Measurements from ENCODE around the gene TPST2.

TPST2 gene

DNA sequence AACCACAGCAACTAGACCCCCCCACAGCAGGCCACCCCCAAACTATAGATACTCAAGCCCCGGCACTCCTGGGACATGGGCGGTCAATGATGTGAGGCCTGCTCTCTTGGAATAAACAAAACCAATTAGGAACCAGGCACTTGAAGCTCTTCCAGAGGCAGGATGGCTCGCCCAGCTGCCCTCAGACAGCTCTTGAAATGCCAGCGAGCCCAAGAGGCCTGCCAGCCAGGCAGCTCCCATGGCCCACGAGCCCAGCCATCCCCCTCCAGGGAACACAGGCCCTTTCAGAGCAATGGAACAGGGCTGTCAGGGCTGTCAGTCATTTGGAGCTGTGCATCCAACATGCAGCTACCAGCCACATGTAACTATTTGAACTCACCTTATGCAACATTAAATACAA lies 43.6 kb downstream of the TPST2 start:
- CTCF ChIA-PET, result no interaction called here
- POLR2A ChIA-PET, result no interaction called here
- DNase-seq (ENCODE audit: extremely low spot score), result no peak
- TF ChIP-seq TARDBP (IDR thresholded peaks at IDR 0.05), result no peak

DNA sequence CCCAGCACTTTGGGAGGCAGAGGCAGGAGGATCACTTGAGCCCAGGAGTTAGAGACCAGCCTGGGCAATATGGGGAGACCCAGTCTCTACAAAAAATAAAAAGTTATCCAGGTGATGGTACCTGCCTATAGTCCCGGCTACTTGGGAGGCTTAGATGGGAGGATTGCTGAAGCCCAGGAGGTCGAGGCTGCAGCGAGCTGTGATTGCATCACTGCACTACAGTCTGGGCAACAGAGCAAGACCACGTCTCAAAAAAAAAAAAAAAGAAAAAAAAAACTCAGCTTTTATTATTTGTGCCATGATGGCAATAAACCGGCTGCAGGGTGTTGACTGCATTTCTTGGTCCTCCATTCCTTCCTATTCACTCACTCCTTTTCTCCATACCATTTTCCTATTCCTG lies 44.1 kb downstream of the TPST2 start:
- CTCF ChIA-PET, result no interaction called here
- DNase-seq (ENCODE audit: extremely low spot score), result no peak
- POLR2A ChIA-PET, result no interaction called here

DNA sequence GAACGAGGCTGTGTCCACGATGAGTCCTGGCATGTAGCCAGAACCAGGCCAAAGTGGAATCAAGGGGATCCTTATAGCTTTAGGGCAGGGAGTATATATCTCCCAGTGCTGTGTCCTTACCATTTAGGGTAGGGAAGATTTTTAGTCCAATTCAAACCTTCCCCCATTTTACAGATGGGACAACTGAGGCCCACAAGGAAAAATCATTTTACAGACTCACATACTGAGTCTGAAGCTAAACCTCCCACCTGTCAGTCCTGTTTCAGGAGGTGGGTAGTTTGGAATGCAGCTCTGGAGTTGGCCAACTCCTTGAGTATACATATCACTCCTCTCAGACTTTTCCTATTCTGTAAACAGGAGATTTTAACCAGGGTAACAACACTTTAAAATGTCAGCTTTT lies 44.5 kb downstream of the TPST2 start:
- no peak for DNase-seq (ENCODE audit: extremely low spot score)
- ChIA-PET POLR2A (no interaction called here), CTCF (no interaction called here)
- TF ChIP-seq FOXK2 (IDR thresholded peaks at IDR 0.05), result no peak
- TF ChIP-seq, protein P1, sequence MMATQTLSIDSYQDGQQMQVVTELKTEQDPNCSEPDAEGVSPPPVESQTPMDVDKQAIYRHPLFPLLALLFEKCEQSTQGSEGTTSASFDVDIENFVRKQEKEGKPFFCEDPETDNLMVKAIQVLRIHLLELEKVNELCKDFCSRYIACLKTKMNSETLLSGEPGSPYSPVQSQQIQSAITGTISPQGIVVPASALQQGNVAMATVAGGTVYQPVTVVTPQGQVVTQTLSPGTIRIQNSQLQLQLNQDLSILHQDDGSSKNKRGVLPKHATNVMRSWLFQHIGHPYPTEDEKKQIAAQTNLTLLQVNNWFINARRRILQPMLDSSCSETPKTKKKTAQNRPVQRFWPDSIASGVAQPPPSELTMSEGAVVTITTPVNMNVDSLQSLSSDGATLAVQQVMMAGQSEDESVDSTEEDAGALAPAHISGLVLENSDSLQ (IDR thresholded peaks at IDR 0.05), result no peak
- no peak for TF ChIP-seq CTBP1 (IDR thresholded peaks at IDR 0.05; ENCODE audit: borderline replicate concordance)
- no peak for TF ChIP-seq HDGF (IDR thresholded peaks at IDR 0.05; ENCODE audit: borderline replicate concordance)
- TF ChIP-seq ELF4 (IDR thresholded peaks at IDR 0.05), result no peak
- no peak for TF ChIP-seq ARNT (IDR thresholded peaks at IDR 0.05)
- no peak for TF ChIP-seq ZNF384 (IDR thresholded peaks at IDR 0.05)
- TF ChIP-seq SP1 (IDR thresholded peaks at IDR 0.05), result no peak
- no peak for TF ChIP-seq LEF1 (IDR thresholded peaks at IDR 0.05; ENCODE audit: borderline replicate concordance)
- no peak for TF ChIP-seq L3MBTL2 (conservative IDR thresholded peaks at IDR 0.05)
- no peak for TF ChIP-seq NFRKB (IDR thresholded peaks at IDR 0.05)
- TF ChIP-seq FOXM1 (IDR thresholded peaks at IDR 0.05; ENCODE audit: borderline replicate concordance), result no peak

More for the DNA sequence above, 44.1 kb downstream of the TPST2 start:
- TF ChIP-seq NFRKB (IDR thresholded peaks at IDR 0.05), result no peak

DNA sequence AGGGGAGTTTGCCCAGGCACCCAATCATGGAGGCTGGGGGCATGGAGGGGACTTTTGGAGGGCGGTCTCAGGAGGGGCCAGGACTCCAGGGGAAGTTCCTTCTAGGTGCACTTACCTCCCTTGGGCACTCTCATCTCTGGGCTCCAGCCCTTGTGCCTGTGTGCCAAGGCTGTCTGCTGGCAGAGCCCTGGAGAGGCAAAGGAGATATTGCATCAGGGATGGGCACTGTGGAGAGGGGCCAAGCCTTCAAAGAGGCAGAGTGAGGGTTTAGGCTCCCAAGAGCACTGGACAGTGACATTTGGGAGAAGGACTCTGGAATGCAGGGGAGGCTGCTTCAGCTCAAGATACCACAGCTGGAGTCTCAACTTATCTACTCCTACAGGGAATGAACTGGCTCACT lies 45.4 kb downstream of the TPST2 start:
- POLR2A ChIA-PET, result no interaction called here
- TF ChIP-seq, protein P1 (IDR thresholded peaks at IDR 0.05), result no peak
- no peak for TF ChIP-seq FOXK2 (IDR thresholded peaks at IDR 0.05)
- TF ChIP-seq CTBP1 (IDR thresholded peaks at IDR 0.05; ENCODE audit: borderline replicate concordance), result no peak
- TF ChIP-seq HDGF (IDR thresholded peaks at IDR 0.05; ENCODE audit: borderline replicate concordance), result no peak
- no peak for TF ChIP-seq SUZ12 (IDR thresholded peaks at IDR 0.05)
- TF ChIP-seq L3MBTL2 (conservative IDR thresholded peaks at IDR 0.05), result no peak
- TF ChIP-seq NFRKB (IDR thresholded peaks at IDR 0.05), result no peak
- TF ChIP-seq ZNF384 (IDR thresholded peaks at IDR 0.05), result no peak
- no peak for TF ChIP-seq ELF4 (IDR thresholded peaks at IDR 0.05)
- no peak for TF ChIP-seq LEF1 (IDR thresholded peaks at IDR 0.05; ENCODE audit: borderline replicate concordance)
- no peak for DNase-seq (ENCODE audit: extremely low spot score)
- CTCF ChIA-PET, result no interaction called here

DNA sequence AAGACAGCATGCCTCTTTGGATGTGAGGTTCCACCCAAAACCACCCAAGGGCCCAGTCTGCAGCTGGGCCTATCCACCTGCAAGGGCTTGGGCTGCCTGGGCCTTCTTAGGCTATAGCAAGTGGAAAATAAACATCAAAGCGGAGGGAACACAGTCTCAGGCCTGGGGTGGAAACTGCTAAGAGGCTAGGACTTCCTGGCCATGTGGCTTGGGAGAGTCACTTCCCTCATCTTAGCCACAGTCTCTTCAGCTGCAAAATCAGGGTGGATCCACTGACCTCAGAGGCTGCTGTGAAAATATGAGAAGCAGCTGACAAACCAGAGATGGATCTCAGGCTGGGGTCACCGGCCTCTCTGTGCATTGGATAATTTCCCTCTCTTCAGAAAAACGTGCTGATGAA lies 47.1 kb downstream of the TPST2 start:
- DNase-seq (ENCODE audit: extremely low spot score), result no peak
- ChIA-PET CTCF (no interaction called here), POLR2A (no interaction called here)
- TF ChIP-seq NFRKB (IDR thresholded peaks at IDR 0.05) (no peak), SP1 (IDR thresholded peaks at IDR 0.05) (no peak), CTBP1 (IDR thresholded peaks at IDR 0.05; ENCODE audit: borderline replicate concordance) (no peak)
- TF ChIP-seq, protein P1 (IDR thresholded peaks at IDR 0.05), result no peak

DNA sequence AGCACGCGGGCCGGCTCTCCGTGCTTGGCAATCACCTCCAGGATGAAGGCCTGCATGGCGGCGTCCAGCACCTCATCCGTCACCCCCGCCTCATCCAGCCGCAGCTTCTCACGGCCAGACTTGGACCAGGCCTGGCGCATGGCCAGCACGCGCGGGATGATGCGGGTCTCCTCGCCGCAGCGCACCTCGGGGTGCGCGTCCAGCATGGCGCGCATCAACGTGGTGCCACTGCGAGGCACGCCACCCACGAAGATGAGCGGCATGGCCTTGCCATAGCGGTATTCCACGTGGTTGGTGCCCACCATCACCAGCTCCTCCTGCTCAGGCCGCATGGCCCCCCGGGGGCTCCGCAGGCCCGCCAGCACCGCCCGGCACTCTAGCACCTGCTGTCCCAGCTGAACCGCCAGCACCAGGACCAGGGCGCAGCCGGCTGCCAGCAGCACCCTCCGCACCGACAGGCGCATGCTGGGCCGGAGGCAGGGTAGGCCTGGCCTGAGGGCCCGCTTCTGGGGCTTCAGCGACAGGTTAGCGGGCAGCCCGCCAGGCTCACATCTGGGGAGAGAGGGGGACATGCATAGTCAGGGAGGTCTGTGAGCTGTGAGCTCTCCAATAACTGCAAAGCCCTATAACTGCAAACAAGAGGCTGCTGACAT lies 48.6 kb downstream of the TPST2 start:
- CTCF ChIA-PET, result no interaction called here
- TF ChIP-seq TARDBP (IDR thresholded peaks at IDR 0.05) (no peak), ZNF384 (IDR thresholded peaks at IDR 0.05) (no peak), FOXA1 (IDR thresholded peaks at IDR 0.05) (no peak), FOXM1 (IDR thresholded peaks at IDR 0.05; ENCODE audit: borderline replicate concordance) (no peak), HDGF (IDR thresholded peaks at IDR 0.05; ENCODE audit: borderline replicate concordance) (no peak), LEF1 (IDR thresholded peaks at IDR 0.05; ENCODE audit: borderline replicate concordance) (no peak), BHLHE40 (IDR thresholded peaks at IDR 0.05; ENCODE audit: borderline replicate concordance) (no peak), NFRKB (IDR thresholded peaks at IDR 0.05) (no peak)
- TF ChIP-seq, protein P1 (IDR thresholded peaks at IDR 0.05), result no peak
- POLR2A ChIA-PET, result no interaction called here
- DNase-seq (ENCODE audit: extremely low spot score), result no peak

DNA sequence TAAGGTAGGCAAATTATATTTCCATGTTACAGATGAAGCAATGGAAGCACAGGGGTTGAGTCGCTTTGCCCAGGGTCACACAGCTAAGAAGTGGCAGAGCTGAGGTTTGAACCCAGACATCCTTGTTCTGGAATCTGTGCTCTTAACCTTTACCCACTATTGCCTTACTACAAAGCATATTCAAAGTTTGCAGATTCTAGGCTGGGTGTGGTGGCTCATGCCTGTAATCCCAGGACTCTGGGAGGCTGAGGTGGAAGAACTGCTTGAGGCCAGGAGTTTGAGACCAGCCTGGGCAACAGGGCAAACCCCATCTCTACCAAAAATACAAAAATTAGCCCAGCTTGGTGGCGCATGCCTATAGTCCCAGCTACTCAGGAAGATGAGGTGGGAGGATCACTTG lies 49.8 kb downstream of the TPST2 start:
- no peak for TF ChIP-seq ZNF384 (IDR thresholded peaks at IDR 0.05)
- TF ChIP-seq TARDBP (IDR thresholded peaks at IDR 0.05), result no peak
- TF ChIP-seq SP1 (IDR thresholded peaks at IDR 0.05), result no peak
- no peak for TF ChIP-seq FOXM1 (IDR thresholded peaks at IDR 0.05; ENCODE audit: borderline replicate concordance)
- TF ChIP-seq, protein P1 (IDR thresholded peaks at IDR 0.05), result no peak
- TF ChIP-seq LEF1 (IDR thresholded peaks at IDR 0.05; ENCODE audit: borderline replicate concordance), result no peak
- TF ChIP-seq HDGF (IDR thresholded peaks at IDR 0.05; ENCODE audit: borderline replicate concordance), result no peak
- no peak for TF ChIP-seq ELF4 (IDR thresholded peaks at IDR 0.05)
- no peak for TF ChIP-seq BHLHE40 (IDR thresholded peaks at IDR 0.05; ENCODE audit: borderline replicate concordance)
- no peak for TF ChIP-seq NFRKB (IDR thresholded peaks at IDR 0.05)
- no peak for TF ChIP-seq CTBP1 (IDR thresholded peaks at IDR 0.05; ENCODE audit: borderline replicate concordance)
- TF ChIP-seq ARNT (IDR thresholded peaks at IDR 0.05), result no peak
- no peak for TF ChIP-seq FOXA1 (IDR thresholded peaks at IDR 0.05)
- TF ChIP-seq FOXK2 (IDR thresholded peaks at IDR 0.05), result no peak
- TF ChIP-seq L3MBTL2 (conservative IDR thresholded peaks at IDR 0.05), result no peak
- TF ChIP-seq SUZ12 (IDR thresholded peaks at IDR 0.05), result no peak
- DNase-seq (ENCODE audit: extremely low spot score), result no peak
- CTCF ChIA-PET, result no interaction called here
- POLR2A ChIA-PET, result no interaction called here
